Non-pigmented ciliary epithelial cell (primary cell): ENCODE measurements around the gene ITGA1.

Experiments
- DNase-seq: peaks from one replicate; pipeline ENCODE4 v3.0.0-alpha.2; 2010; ENCODE audit warnings: low read depth

ITGA1 gene

GRCh38 chr5:52998552-52999313, 211.0 kb downstream of the ITGA1 start:
- DNase-seq, result no peak

- no peak for DNase-seq
These were observed 211.7 kb downstream of the ITGA1 start for GRCh38 chr5:52999344-52999949.

GRCh38 chr5:53001541-53001940, 213.8 kb downstream of the ITGA1 start:
- no peak for DNase-seq

- DNase-seq, result no peak
These were observed 214.8 kb downstream of the ITGA1 start for GRCh38 chr5:53002491-53002890.

GRCh38 chr5:53003144-53003543, 215.4 kb downstream of the ITGA1 start:
- DNase-seq, result no peak

- no peak for DNase-seq
These were observed 219.5 kb downstream of the ITGA1 start for GRCh38 chr5:53006911-53007890.

GRCh38 chr5:53008751-53009150, 221.0 kb downstream of the ITGA1 start:
- no peak for DNase-seq
